Measurements from ENCODE around the gene FAM9A.

The FAM9A gene

DNA sequence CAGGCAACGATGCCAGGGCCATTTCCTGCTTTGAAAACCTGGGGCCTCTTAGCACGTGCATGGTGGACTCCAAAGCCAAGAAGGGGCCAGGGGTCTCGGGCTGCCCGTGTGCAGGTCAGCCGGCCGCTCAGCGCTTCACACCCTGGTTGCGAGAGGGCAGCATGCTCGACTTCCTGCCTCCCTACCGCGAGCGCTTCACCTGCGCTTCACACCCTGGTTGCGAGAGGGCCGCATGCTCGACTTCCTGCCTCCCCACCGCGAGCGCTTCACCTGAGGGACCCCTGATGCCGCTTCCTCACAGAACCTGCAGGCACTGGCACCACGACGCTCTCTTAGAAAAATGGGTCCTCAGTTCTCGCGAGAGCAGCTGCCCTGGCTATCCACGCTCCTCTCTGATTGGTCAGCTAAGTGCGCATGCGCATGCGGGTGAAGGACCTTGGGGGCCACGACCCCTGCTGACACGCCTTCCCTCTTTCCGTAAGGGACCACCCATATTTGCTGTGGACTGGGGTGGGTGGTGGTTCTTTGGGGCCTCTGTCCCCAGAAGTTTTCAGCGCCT is at the start of gene FAM9A:
TSS of gene FAM9A (minus strand) at position 343 of the 559 bp plus-strand sequence. CDS start 1,212 bp downstream, outside the sequence.
- Histone ChIP-seq H3K9me3 (ENCODE audit: insufficient read depth, low read length, severe bottlenecking) (no peaks in the 10 kb centered on the region), H3K9ac (ENCODE audit: low read depth, low read length) (no peak within 1 kb of the TSS), H2AFZ (ENCODE audit: low read depth, low read length) (no peak within 1 kb of the TSS), H3K4me2 (ENCODE audit: insufficient read depth, low read length) (no peak within 1 kb of the TSS), H3K4me3 (ENCODE audit: low read depth in 1 of 2, low read length in 2 of 2) (no peak within 1 kb of the TSS), H3K27me3 (ENCODE audit: insufficient read depth, low read length, poor library complexity) (no peaks in the 10 kb centered on the region), H3K4me1 (ENCODE audit: insufficient read depth, low read length) (no peaks in the 10 kb centered on the region), H4K20me1 (ENCODE audit: insufficient read depth, low read length) (no peaks in the 10 kb centered on the region), H3K79me2 (ENCODE audit: insufficient read depth, low read length) (no peaks in the 10 kb centered on the region), H3K36me3 (ENCODE audit: insufficient read depth, low read length) (no peaks in the 10 kb centered on the region), H3K27ac (ENCODE audit: low read length) (no peak within 1 kb of the TSS)
- no peak for DNase-seq
- no peak for ATAC-seq (ENCODE audit: insufficient read depth, low read depth)
- no peak for TF ChIP-seq EZH2 (IDR thresholded peaks at IDR 0.05; ENCODE audit: borderline replicate concordance, low read depth, low read length, severe bottlenecking)
- TF ChIP-seq, protein P1, sequence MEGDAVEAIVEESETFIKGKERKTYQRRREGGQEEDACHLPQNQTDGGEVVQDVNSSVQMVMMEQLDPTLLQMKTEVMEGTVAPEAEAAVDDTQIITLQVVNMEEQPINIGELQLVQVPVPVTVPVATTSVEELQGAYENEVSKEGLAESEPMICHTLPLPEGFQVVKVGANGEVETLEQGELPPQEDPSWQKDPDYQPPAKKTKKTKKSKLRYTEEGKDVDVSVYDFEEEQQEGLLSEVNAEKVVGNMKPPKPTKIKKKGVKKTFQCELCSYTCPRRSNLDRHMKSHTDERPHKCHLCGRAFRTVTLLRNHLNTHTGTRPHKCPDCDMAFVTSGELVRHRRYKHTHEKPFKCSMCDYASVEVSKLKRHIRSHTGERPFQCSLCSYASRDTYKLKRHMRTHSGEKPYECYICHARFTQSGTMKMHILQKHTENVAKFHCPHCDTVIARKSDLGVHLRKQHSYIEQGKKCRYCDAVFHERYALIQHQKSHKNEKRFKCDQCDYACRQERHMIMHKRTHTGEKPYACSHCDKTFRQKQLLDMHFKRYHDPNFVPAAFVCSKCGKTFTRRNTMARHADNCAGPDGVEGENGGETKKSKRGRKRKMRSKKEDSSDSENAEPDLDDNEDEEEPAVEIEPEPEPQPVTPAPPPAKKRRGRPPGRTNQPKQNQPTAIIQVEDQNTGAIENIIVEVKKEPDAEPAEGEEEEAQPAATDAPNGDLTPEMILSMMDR (IDR thresholded peaks at IDR 0.05; ENCODE audit: borderline replicate concordance, extremely low read depth, low read length, poor library complexity, severe bottlenecking), result no peak

DNA sequence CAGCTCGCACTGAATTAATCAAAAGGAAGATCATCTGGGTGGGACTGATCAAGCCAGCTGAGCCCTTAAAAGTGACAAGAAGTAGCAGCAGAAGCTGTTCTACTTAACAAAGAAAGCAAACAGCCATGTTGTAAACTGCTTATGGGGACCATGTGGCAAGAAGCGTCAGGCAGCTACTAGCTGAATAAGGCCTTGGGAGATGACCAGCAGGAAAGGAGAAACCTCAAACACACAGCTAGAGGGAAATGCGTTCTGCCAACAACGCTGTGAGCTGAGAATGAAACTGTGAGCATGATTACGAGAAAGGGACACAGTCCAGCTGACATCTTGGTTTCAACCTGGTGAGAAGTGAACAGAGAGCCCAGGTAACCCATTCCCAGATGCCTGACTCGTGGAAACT is 49.3 kb upstream of the FAM9A start:
- TF ChIP-seq, protein P1 (IDR thresholded peaks at IDR 0.05; ENCODE audit: borderline replicate concordance, extremely low read depth, low read length, poor library complexity, severe bottlenecking), result no peak
- no peak for TF ChIP-seq EZH2 (IDR thresholded peaks at IDR 0.05; ENCODE audit: borderline replicate concordance, low read depth, low read length, severe bottlenecking)
- Histone ChIP-seq H3K4me1 (ENCODE audit: insufficient read depth, low read length) (no peaks in the 10 kb centered on the region), H3K4me3 (ENCODE audit: low read depth in 1 of 2, low read length in 2 of 2) (no peak overlapping the region), H3K9me3 (ENCODE audit: insufficient read depth, low read length, severe bottlenecking) (no peaks in the 10 kb centered on the region), H3K36me3 (ENCODE audit: insufficient read depth, low read length) (no peaks in the 10 kb centered on the region), H4K20me1 (ENCODE audit: insufficient read depth, low read length) (no peaks in the 10 kb centered on the region), H3K9ac (ENCODE audit: low read depth, low read length) (no peak overlapping the region), H3K27ac (ENCODE audit: low read length) (no peak overlapping the region), H3K4me2 (ENCODE audit: insufficient read depth, low read length) (no peak overlapping the region), H3K79me2 (ENCODE audit: insufficient read depth, low read length) (no peaks in the 10 kb centered on the region), H2AFZ (ENCODE audit: low read depth, low read length) (no peak overlapping the region), H3K27me3 (ENCODE audit: insufficient read depth, low read length, poor library complexity) (no peaks in the 10 kb centered on the region)
- DNase-seq, result no peak
- no peak for ATAC-seq (ENCODE audit: insufficient read depth, low read depth)

DNA sequence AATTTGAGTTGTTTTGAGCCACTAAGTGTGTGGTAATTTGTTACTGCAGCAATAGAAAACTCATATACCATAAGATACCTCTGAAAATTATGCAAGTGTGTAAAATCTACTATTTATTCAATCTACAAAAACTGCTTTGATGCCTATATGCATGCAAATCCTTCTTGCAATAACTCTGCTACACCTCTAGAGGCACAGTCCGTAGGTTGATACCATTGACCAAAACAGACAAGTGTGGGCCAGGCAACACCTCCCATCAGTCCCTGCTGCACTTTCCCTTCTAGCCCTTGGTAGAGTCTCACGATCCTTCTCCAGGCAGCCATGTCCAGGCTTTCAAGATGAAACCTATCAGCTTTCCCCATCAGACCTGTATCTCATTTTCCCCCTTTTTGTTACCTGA is 48.8 kb upstream of the FAM9A start:
- Histone ChIP-seq H3K9ac (ENCODE audit: low read depth, low read length) (no peak overlapping the region), H3K4me3 (ENCODE audit: low read depth in 1 of 2, low read length in 2 of 2) (no peak overlapping the region), H3K4me1 (ENCODE audit: insufficient read depth, low read length) (no peaks in the 10 kb centered on the region), H3K27ac (ENCODE audit: low read length) (no peak overlapping the region), H3K27me3 (ENCODE audit: insufficient read depth, low read length, poor library complexity) (no peaks in the 10 kb centered on the region), H3K9me3 (ENCODE audit: insufficient read depth, low read length, severe bottlenecking) (no peaks in the 10 kb centered on the region), H3K4me2 (ENCODE audit: insufficient read depth, low read length) (no peak overlapping the region), H3K79me2 (ENCODE audit: insufficient read depth, low read length) (no peaks in the 10 kb centered on the region), H3K36me3 (ENCODE audit: insufficient read depth, low read length) (no peaks in the 10 kb centered on the region), H4K20me1 (ENCODE audit: insufficient read depth, low read length) (no peaks in the 10 kb centered on the region), H2AFZ (ENCODE audit: low read depth, low read length) (no peak overlapping the region)
- no peak for ATAC-seq (ENCODE audit: insufficient read depth, low read depth)
- no peak for DNase-seq
- TF ChIP-seq, protein P1 (IDR thresholded peaks at IDR 0.05; ENCODE audit: borderline replicate concordance, extremely low read depth, low read length, poor library complexity, severe bottlenecking), result peak; percentile 18
- TF ChIP-seq EZH2 (IDR thresholded peaks at IDR 0.05; ENCODE audit: borderline replicate concordance, low read depth, low read length, severe bottlenecking), result no peak

Data from DND-41 (cell line).